ENCODE results near the gene PDGFC. TPM values are rescaled to one million over a fixed set of nuclear protein-coding genes. Genes with fewer than 3 reads are reported as not detected.

Gene PDGFC
- total and polyA plus RNA-seq, 2 of the 8 experiments (the other 6 are each of a cell fraction or from before 2014, with no cell fraction given), result 0.65 to 2.7 TPM

DNA sequence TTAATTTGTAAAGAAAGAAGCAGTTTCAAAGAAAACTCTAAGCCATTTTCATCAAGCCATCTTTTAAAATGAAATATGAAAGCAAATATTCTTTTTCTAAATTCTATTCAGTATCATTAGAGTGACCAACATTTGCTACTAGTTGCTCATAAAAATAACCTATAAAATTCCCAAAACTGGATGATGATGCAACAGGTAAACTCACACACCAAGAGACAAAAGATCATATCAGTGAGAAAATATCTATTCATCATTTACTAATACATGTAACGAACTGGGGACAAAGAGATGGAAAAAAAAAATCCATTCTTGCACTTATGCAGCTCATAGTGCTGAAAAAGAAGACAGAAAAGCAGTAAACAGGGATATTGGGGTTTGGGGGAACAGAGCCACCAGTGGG, 48.1 kb downstream of the PDGFC start (continued):
- no peak for TF ChIP-seq EP300 (IDR thresholded peaks at IDR 0.05; ENCODE audit: borderline replicate concordance in 1 of 2, low read depth in 2 of 2, low read length in 2 of 2)
- TF ChIP-seq NRF1 (IDR thresholded peaks at IDR 0.05; ENCODE audit: low read depth, low read length), result no peak
- no peak for TF ChIP-seq SIRT6 (IDR thresholded peaks at IDR 0.05; ENCODE audit: low read length)
- no peak for TF ChIP-seq KDM1A (IDR thresholded peaks at IDR 0.05; ENCODE audit: borderline replicate concordance, low read length)
- TF ChIP-seq JUN (IDR thresholded peaks at IDR 0.05; ENCODE audit: low read depth, low read length), result no peak
- TF ChIP-seq, protein P1, sequence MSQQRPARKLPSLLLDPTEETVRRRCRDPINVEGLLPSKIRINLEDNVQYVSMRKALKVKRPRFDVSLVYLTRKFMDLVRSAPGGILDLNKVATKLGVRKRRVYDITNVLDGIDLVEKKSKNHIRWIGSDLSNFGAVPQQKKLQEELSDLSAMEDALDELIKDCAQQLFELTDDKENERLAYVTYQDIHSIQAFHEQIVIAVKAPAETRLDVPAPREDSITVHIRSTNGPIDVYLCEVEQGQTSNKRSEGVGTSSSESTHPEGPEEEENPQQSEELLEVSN (IDR thresholded peaks at IDR 0.05), result no peak
